Body of pancreas (tissue), 4 donors: Measurements from ENCODE around the gene ATAD5. TPM values are rescaled to one million over a fixed set of nuclear protein-coding genes. Genes with fewer than 3 reads are reported as not detected.

Experiments
- ATAC-seq: fragments of 150-250 bp; one replicate; pipeline ENCODE4 v1.9.1; 2016
- DNase-seq, 4 donors: peaks; one replicate each; pipeline ENCODE4 v3.0.0-alpha.2; 2019
- H3K27ac ChIP-seq, 4 donors: fragments of 200-600 bp; sonication (generic); 1 replicate in 3 of 4; 2 replicates in 1 of 4; pipeline versions ENCODE4 v1.5.1 to v1.6.1; 2016 to 2019; ENCODE audit warnings: mild to moderate bottlenecking in 1 of 4, mixed read lengths in 1 of 4, moderate library complexity in 1 of 4
- H3K27me3 ChIP-seq, 2 donors: fragments of 200-600 bp; sonication (generic); one replicate each; pipeline ENCODE4 v1.6.0; 2016; ENCODE audit warnings: mild to moderate bottlenecking in 1 of 2
- H3K36me3 ChIP-seq, 2 donors: fragments of 200-600 bp; sonication (generic); replicated peaks in 1 of 2; 2 replicates each; pipeline ENCODE4 v1.5.1; 2016; ENCODE audit warnings: low read depth in 2 of 2; ENCODE audit not compliant: insufficient read depth in 1 of 2
- H3K4me1 ChIP-seq: fragments of 200-600 bp; sonication (generic); one replicate; pipeline ENCODE4 v1.6.0; 2016
- H3K4me3 ChIP-seq, 2 donors: fragments of 200-600 bp; sonication (generic); 1 replicate in 1 of 2; 2 replicates in 1 of 2; pipeline ENCODE4 v1.5.1; 2016 to 2019
- H3K9me3 ChIP-seq, 3 donors: fragments of 200-600 bp; sonication (generic); 1 replicate in 2 of 3; 2 replicates in 1 of 3; pipeline ENCODE4 v1.5.1; 2016
- CTCF ChIP-seq, 7 experiments: fragments of 450-650 bp in 4 of 7; fragments of 200-600 bp in 3 of 7; sonication (generic) in 3 of 7; IDR thresholded peaks; one replicate each; pipeline ENCODE4 v1.5.1; 2016 to 2019; ENCODE audit warnings: antibody characterized with exemption in 7 of 7
- POLR2A ChIP-seq, 3 donors: fragments of 450-650 bp; IDR thresholded peaks; one replicate each; pipeline ENCODE4 v1.6.1; 2016; ENCODE audit warnings: antibody characterized with exemption in 3 of 3, mild to moderate bottlenecking in 2 of 3
- WGBS, 2 donors: methylation state at CpG; one replicate each; pipeline ENCODE4 v1.1.5; 2017; 5-methylcytosine and 5-hydroxymethylcytosine counted together
- intact Hi-C: fragments of 100-400 bp; cut with DNase I; formaldehyde crosslinking; loops from one replicate; pipeline ENCODE4 v1.15.1; 2023
- total RNA-seq, 2 donors: library from RNA; depleted of rRNA; stranded (reverse); fragments of >200 nt; gene quantifications; one replicate each; pipeline ENCODE4 v1.1.0, GENCODE V29; 2016

ATAD5 gene
- total RNA-seq, 2 donors from 2014 or later = 1.0 to 1.6 TPM

GRCh38 chr17:30824002-30824355 lies 7.8 kb upstream of the ATAD5 start:
- peak; percentile 12 for ATAC-seq
- intact Hi-C loops = no loop called here
- Histone ChIP-seq H3K27me3 (no peaks in the 10 kb centered on the region), H3K27ac (peak overlapping the region; percentile 49 to 82 (median 73)), H3K4me3 (peak overlapping the region; percentile 21 to 86), H3K36me3 (no peaks in the 10 kb centered on the region), H3K9me3 (no peaks in the 10 kb centered on the region), H3K4me1 (peaks cover 8% of the 10 kb centered on the region)
- WGBS, 2 donors = 0 to 1% methylated on average over 11 of the region's 11 CpGs
- DNase-seq = peak in 3 of 4 donors; percentile 11 to 19 (median 19)
- TF ChIP-seq POLR2A (IDR thresholded peaks at IDR 0.05) = no peak
- TF ChIP-seq CTCF (IDR thresholded peaks at IDR 0.05) = no peak

GRCh38 chr17:30824356-30825145 lies 7.2 kb upstream of the ATAD5 start, which contains the start of gene CRLF3:
CRLF3 (minus strand) TSS chr17:30824692; CDS start chr17:30824651, 41 bp downstream.
- ATAC-seq = peak; percentile 100
- 4% methylated on average over 16 to 73 of the region's 75 CpGs for WGBS, 2 donors
- peaks cover 8% of the 10 kb centered on the region for H3K4me1 ChIP-seq
- H3K4me3 ChIP-seq = peak within 1 kb of the TSS; percentile 21 to 86
- no peaks in the 10 kb centered on the region for H3K27me3 ChIP-seq
- no peaks in the 10 kb centered on the region for H3K36me3 ChIP-seq
- H3K9me3 ChIP-seq = no peaks in the 10 kb centered on the region
- H3K27ac ChIP-seq = peak within 1 kb of the TSS; percentile 49 to 82 (median 73)
- intact Hi-C loops = no loop called here
- peak in 6 of 7 experiments; percentile 47 to 69 (median 57) for TF ChIP-seq CTCF (IDR thresholded peaks at IDR 0.05)
- peak; percentile 41 to 78 (median 71) for TF ChIP-seq POLR2A (IDR thresholded peaks at IDR 0.05)
- peak; percentile 89 to 91 (median 90) for DNase-seq

GRCh38 chr17:30827082-30827481 lies 4.7 kb upstream of the ATAD5 start:
- no peak for DNase-seq
- H3K4me3 ChIP-seq = no peak overlapping the region
- intact Hi-C loops = no loop called here
- H3K27me3 ChIP-seq = no peaks in the 10 kb centered on the region
- H3K4me1 ChIP-seq = peaks cover 13% of the 10 kb centered on the region
- no peaks in the 10 kb centered on the region for H3K36me3 ChIP-seq
- H3K9me3 ChIP-seq = no peaks in the 10 kb centered on the region
- 63 to 76% methylated on average over 5 to 6 of the region's 6 CpGs for WGBS, 2 donors
- TF ChIP-seq POLR2A (IDR thresholded peaks at IDR 0.05) (no peak), CTCF (IDR thresholded peaks at IDR 0.05) (no peak)
- ATAC-seq = no peak
- H3K27ac ChIP-seq = no peak overlapping the region

GRCh38 chr17:30829022-30829421 lies 2.7 kb upstream of the ATAD5 start:
- peaks cover 16% of the 10 kb centered on the region for H3K4me1 ChIP-seq
- no peaks in the 10 kb centered on the region for H3K27me3 ChIP-seq
- no peak overlapping the region for H3K27ac ChIP-seq
- no peaks in the 10 kb centered on the region for H3K36me3 ChIP-seq
- no peaks in the 10 kb centered on the region for H3K9me3 ChIP-seq
- no peak for ATAC-seq
- no peak for DNase-seq
- no peak overlapping the region for H3K4me3 ChIP-seq
- 65 to 71% methylated on average over 5 of the region's 5 CpGs for WGBS, 2 donors
- TF ChIP-seq POLR2A (IDR thresholded peaks at IDR 0.05) = no peak
- no peak for TF ChIP-seq CTCF (IDR thresholded peaks at IDR 0.05)
- intact Hi-C loops = no loop called here
